GM19372 (cell line): ENCODE results near the gene SLC35C1.

Experiments
- ATAC-seq: cut with Tn5 transposase; IDR thresholded peaks from one replicate; pipeline ENCODE4 v1.9.1; 2021; ENCODE audit warnings: mild to moderate bottlenecking, low read depth, moderate library complexity; ENCODE audit not compliant: unreplicated experiment

Gene SLC35C1

GRCh38 chr11:45804761-45805304, at the start of gene SLC35C1:
Gene SLC35C1, plus strand, starts transcription at chr11:45805149. Its CDS starts 653 bp downstream, at chr11:45805802.
- peak; percentile 94 for ATAC-seq

- ATAC-seq = no peak
These were observed 49.6 kb upstream of the SLC35C1 start for GRCh38 chr11:45755281-45755859.

DNA sequence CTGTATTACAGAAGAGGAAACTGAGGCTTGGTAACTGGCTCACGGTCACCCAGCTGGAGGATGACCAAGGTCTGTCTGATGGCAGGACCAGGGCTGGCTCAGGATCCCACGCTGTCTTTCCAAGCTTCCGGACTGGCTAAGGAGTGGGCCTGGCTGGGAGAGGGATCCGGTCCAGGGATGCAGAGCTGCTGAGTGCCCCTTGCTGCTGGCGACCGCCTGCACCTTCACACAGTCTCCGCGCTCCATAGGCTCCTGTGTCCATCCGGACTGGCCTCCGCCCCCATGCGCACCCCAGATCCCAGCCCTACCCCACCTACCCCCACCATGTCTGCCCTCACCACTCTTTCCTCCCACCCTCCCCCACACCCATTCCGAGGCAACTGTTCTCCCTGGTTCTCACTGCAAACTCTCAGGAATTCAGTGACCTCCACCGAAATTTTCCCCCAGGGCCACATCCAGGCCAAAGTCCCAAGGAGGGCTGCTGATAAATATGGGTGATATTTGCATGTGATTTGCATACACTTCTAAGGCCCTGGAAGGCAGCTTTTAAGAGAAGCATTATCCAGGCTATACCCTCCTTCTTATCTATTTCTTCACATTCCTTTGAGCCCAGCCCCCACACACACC, 48.5 kb upstream of the SLC35C1 start:
- ATAC-seq = no peak

- ATAC-seq = no peak
These were observed 47.3 kb upstream of the SLC35C1 start for GRCh38 chr11:45757672-45758071.

GRCh38 chr11:45761659-45762058, 43.3 kb upstream of the SLC35C1 start:
- no peak for ATAC-seq

GRCh38 chr11:45765107-45765668, 39.8 kb upstream of the SLC35C1 start:
- ATAC-seq = no peak

GRCh38 chr11:45765836-45766235, 39.1 kb upstream of the SLC35C1 start:
- no peak for ATAC-seq

- no peak for ATAC-seq
These were observed 38.5 kb upstream of the SLC35C1 start for GRCh38 chr11:45766469-45766868.

GRCh38 chr11:45768486-45768885, 36.5 kb upstream of the SLC35C1 start:
- ATAC-seq = no peak

- ATAC-seq = no peak
These were observed 35.0 kb upstream of the SLC35C1 start for GRCh38 chr11:45769960-45770359.

DNA sequence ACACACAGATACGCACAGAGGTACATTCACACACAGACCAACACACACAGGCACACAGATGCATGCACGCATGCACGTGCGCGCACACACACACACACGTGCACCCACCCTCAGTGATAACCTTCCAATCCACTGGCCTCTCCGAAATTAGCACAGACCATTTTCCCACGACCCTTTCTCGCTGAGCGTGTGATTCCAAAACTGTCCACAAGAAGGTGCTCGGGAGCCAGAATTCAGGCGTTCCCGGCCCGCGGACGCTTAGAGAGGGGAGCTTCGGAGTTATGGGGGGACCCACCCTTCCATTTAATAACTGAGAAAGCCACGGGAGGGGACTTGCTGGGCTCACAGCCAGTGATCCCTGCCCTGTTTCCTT, 33.8 kb upstream of the SLC35C1 start:
- ATAC-seq = peak; percentile 47

DNA sequence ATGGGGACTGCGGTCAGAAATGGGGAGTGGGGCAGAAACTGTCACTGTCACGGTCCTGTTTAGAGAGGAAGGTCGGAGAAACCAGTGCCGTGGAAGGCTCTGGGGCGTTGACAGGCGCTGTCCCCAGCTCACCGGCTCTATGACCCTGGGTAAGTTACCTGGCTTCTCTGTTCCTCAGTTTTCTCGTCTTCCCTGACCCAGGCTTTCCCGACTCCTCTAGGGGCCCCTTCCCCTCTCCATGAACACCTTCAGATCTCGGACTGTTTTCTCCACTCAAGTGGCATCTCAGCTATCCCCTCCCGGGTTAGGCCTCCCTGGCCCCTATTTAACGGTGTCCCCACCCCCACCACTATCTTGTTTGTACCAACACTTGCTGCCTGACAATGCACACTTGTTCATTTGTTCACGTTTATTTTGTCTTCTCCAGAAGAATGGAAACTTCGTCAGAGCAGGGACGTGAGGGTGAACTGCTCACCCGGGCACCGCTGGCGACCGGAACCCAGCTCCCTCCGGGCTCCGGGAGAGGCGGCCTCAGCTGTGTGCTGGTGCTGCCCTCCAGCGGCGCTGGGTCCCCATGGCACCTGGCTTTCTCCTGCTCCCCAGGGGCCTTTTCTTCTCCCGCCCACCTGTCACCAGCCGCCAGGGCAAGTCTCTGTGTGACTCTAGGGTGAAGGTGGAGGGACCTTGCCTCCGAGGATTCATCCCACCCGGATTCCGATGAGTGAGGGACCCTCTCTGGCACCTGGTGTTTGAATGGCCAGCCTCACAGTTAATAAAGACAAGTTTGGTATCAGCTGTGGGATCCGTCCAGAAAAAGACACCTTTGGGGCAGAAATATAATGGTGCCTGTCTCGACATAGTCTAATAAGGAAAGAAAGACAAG, 33.1 kb upstream of the SLC35C1 start:
- peak; percentile 89 for ATAC-seq

- no peak for ATAC-seq
These were observed 32.5 kb upstream of the SLC35C1 start for GRCh38 chr11:45772449-45772774.

DNA sequence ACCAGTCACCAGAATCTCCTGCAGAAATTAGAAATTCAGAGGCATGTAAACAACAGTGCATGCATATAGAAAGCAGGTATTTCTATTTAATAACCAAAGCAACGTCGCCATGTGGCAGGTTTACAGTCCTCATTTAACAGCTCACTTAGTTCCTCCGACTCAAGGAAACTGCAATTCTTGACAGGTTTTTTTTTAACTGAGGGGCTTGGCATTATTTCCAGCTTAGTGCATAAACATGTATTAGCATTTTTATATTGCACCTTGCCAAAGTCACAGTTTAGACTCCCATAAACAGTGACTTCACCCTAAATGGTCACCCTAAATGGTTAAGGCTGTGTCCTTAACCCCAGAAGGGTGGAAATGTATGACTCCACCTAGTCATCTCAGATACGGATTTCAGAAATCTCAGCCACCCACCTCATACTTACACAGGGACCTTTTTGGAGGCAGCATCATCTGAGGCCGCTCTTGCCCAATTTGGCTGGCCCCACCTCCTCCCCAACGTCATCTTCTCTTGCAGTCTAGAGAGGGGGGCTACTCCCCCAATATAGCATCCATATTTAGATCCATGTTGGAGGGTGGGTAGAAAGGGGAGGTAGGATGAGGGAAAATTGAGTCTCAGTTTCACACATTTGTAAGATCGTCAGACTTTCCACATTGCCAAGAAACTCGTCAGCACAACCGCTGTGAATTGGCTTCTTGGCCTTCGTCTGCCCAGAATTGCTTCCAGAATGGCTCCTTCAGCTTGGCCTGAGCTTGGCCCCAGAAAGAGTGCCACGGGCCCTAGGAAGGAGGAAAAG, 31.8 kb upstream of the SLC35C1 start:
- no peak for ATAC-seq

- ATAC-seq = no peak
These were observed 30.9 kb upstream of the SLC35C1 start for GRCh38 chr11:45773786-45774655.

GRCh38 chr11:45774786-45775185, 30.2 kb upstream of the SLC35C1 start:
- no peak for ATAC-seq

DNA sequence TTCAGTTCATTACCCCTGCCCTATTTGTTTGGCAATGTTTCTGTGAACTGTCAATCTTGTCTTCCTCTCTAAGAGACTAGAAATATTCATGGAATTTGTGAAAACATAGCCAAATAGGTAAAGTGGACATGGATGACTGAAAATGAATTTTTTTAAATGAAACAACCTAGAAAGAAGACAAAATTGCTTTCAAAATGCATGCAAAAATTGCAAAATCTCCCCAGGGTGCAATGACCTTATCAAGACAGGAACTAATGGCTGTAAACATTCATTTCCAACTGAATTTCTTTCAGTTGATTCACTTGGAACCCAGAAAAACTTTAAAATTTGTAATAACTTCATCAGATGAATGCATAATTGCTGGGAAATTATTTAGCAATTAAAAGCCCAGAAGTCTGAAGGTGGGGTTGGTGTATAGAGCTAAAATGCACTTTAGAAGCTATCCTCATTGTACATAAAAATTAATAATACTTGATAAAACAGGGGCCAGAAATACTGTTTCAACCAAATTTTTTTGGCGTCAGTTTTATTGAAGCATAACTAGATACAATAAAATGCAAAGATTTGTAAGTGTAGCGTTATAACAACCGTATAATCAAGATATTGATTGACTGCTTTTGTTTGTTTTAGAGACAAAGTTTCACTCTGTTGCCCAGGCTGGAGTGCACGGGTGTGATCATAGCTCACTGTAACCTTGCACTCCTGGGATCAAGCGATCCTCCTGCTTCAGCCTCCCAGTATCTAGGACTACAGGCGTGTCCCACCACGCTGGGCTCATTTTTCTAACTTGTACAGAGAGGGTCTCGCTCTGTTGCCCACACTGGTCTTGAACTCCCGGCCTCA, 27.6 kb upstream of the SLC35C1 start:
- ATAC-seq = no peak

DNA sequence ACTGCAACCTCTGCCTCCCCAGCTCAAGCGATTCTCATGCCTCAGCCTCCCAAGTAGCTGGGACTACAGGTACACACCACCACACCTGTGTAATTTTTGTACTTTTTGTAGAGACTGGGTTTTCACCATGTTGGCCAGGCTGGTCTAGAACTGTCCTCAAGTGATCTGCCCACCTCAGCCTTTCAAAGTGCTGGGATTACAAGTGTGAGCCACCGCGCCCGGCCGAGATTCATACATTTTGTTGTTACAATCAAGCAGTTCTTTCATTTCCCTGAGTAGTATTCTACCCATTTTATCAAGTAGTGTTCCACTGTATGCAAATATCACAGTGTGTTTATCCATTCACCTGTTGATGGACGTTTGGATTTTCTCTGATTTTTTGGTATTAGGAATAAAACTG, 26.6 kb upstream of the SLC35C1 start:
- ATAC-seq = no peak

DNA sequence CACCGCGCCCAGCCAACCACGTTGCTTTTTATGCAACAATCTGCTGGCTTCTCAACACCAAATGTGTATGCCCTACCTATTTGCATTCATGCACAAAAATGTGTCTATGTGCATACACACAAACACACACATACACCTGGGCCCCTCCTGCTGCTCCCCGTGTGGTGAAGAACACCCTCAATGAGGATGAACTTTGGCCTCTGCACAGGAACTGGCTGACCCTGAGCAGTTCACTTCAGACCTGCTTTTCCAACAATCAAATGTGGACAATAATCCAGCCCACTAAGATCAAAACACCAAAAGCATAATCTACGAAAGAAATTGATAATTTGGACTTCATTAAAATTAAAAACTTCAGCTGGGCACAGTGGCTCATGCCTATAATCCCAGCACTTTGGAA, 25.3 kb upstream of the SLC35C1 start:
- ATAC-seq = no peak
